ENCODE data around the gene TMEM271.
A peak's percentile ranks its signal among the peaks of the same experiment; 100 is the strongest.

The TMEM271 gene

GRCh38 chr4:583820-584219 lies 7.7 kb upstream of the TMEM271 start:
- Histone ChIP-seq H3K9me3 (ENCODE audit: insufficient read depth, low read length) (peaks cover 25% of the 10 kb centered on the region), H3K9ac (ENCODE audit: low read length) (no peak overlapping the region), H3K4me1 (ENCODE audit: low read length) (peaks cover 15% of the 10 kb centered on the region), H4K20me1 (ENCODE audit: insufficient read depth, low read length) (no peaks in the 10 kb centered on the region), H3K4me2 (ENCODE audit: low read length) (no peak overlapping the region), H3K27me3 (ENCODE audit: low read depth, low read length) (no peaks in the 10 kb centered on the region), H2AFZ (ENCODE audit: low read depth, low read length) (no peak overlapping the region), H3K36me3 (replicated peaks; ENCODE audit: low read depth, low read length) (peaks cover 4% of the 10 kb centered on the region), H3K79me2 (ENCODE audit: low read length) (no peaks in the 10 kb centered on the region), H3K27ac (ENCODE audit: low read length) (no peak overlapping the region), H3K4me3 (ENCODE audit: low read length) (no peak overlapping the region)
- TF ChIP-seq CTCF (IDR thresholded peaks at IDR 0.05; ENCODE audit: low read depth, low read length) (no peak), EZH2phosphoT487 (IDR thresholded peaks at IDR 0.05; ENCODE audit: low read depth) (no peak)

GRCh38 chr4:581753-582361 lies 5.8 kb upstream of the TMEM271 start:
- H2AFZ ChIP-seq (ENCODE audit: low read depth, low read length) = no peak overlapping the region
- H3K27ac ChIP-seq (ENCODE audit: low read length) = no peak overlapping the region
- no peak overlapping the region for H3K4me2 ChIP-seq (ENCODE audit: low read length)
- no peaks in the 10 kb centered on the region for H3K27me3 ChIP-seq (ENCODE audit: low read depth, low read length)
- no peaks in the 10 kb centered on the region for H3K79me2 ChIP-seq (ENCODE audit: low read length)
- H3K4me3 ChIP-seq (ENCODE audit: low read length) = no peak overlapping the region
- H3K4me1 ChIP-seq (ENCODE audit: low read length) = peaks cover 21% of the 10 kb centered on the region
- H3K9me3 ChIP-seq (ENCODE audit: insufficient read depth, low read length) = peaks cover 25% of the 10 kb centered on the region
- TF ChIP-seq CTCF (IDR thresholded peaks at IDR 0.05; ENCODE audit: low read depth, low read length) = no peak
- TF ChIP-seq EZH2phosphoT487 (IDR thresholded peaks at IDR 0.05; ENCODE audit: low read depth) = no peak
- no peak overlapping the region for H3K9ac ChIP-seq (ENCODE audit: low read length)
- peaks cover 4% of the 10 kb centered on the region for H3K36me3 ChIP-seq (replicated peaks; ENCODE audit: low read depth, low read length)
- no peaks in the 10 kb centered on the region for H4K20me1 ChIP-seq (ENCODE audit: insufficient read depth, low read length)

- H2AFZ ChIP-seq (ENCODE audit: low read depth, low read length) = no peak overlapping the region
- H3K4me1 ChIP-seq (ENCODE audit: low read length) = peaks cover 21% of the 10 kb centered on the region
- H3K4me2 ChIP-seq (ENCODE audit: low read length) = no peak overlapping the region
- no peak overlapping the region for H3K9ac ChIP-seq (ENCODE audit: low read length)
- no peaks in the 10 kb centered on the region for H4K20me1 ChIP-seq (ENCODE audit: insufficient read depth, low read length)
- no peaks in the 10 kb centered on the region for H3K27me3 ChIP-seq (ENCODE audit: low read depth, low read length)
- no peaks in the 10 kb centered on the region for H3K79me2 ChIP-seq (ENCODE audit: low read length)
- peaks cover 25% of the 10 kb centered on the region for H3K9me3 ChIP-seq (ENCODE audit: insufficient read depth, low read length)
- peaks cover 4% of the 10 kb centered on the region for H3K36me3 ChIP-seq (replicated peaks; ENCODE audit: low read depth, low read length)
- no peak overlapping the region for H3K4me3 ChIP-seq (ENCODE audit: low read length)
- H3K27ac ChIP-seq (ENCODE audit: low read length) = no peak overlapping the region
- TF ChIP-seq EZH2phosphoT487 (IDR thresholded peaks at IDR 0.05; ENCODE audit: low read depth) (no peak), CTCF (IDR thresholded peaks at IDR 0.05; ENCODE audit: low read depth, low read length) (no peak)
These were observed 5.1 kb upstream of the TMEM271 start for GRCh38 chr4:581181-581580.

GRCh38 chr4:579543-580175 lies 3.6 kb upstream of the TMEM271 start:
- Histone ChIP-seq H3K36me3 (replicated peaks; ENCODE audit: low read depth, low read length) (peaks cover 4% of the 10 kb centered on the region), H3K4me3 (ENCODE audit: low read length) (peak overlapping the region; percentile 60), H3K9ac (ENCODE audit: low read length) (peak overlapping the region; percentile 68), H4K20me1 (ENCODE audit: insufficient read depth, low read length) (no peaks in the 10 kb centered on the region), H3K79me2 (ENCODE audit: low read length) (no peaks in the 10 kb centered on the region), H3K27me3 (ENCODE audit: low read depth, low read length) (no peaks in the 10 kb centered on the region), H2AFZ (ENCODE audit: low read depth, low read length) (peak overlapping the region; percentile 66), H3K4me2 (ENCODE audit: low read length) (peak overlapping the region; percentile 83), H3K4me1 (ENCODE audit: low read length) (peaks cover 23% of the 10 kb centered on the region), H3K27ac (ENCODE audit: low read length) (peak overlapping the region; percentile 95), H3K9me3 (ENCODE audit: insufficient read depth, low read length) (peaks cover 25% of the 10 kb centered on the region)
- TF ChIP-seq CTCF (IDR thresholded peaks at IDR 0.05; ENCODE audit: low read depth, low read length) = peak; percentile 37
- no peak for TF ChIP-seq EZH2phosphoT487 (IDR thresholded peaks at IDR 0.05; ENCODE audit: low read depth)

Data from OCI-LY3 (cell line).